Erythroblast (primary cell): ENCODE results near the gene GIGYF2.
"Not testable (repeated sequence)": the region's sequence is repeated elsewhere in the genome, so short reads cannot be mapped to it uniquely, and the experiment has no call there.

Experiments used
- DNase-seq, 2 experiments: peaks; one replicate each; lab custom pipeline; 2025; lab: John Stamatoyannopoulos, UW
- GATA1 ChIP-seq: IDR thresholded peaks from 2 replicates; pipeline ENCODE4 v1.6.1; 2011; ENCODE audit warnings: low read depth, mild to moderate bottlenecking, control low read depth, low read length, moderate library complexity
- POLR2A ChIP-seq: IDR thresholded peaks from 2 replicates; pipeline ENCODE4 v1.6.1; 2011; ENCODE audit warnings: mild to moderate bottlenecking, low read length

GIGYF2 gene

GRCh38 chr2:232893834-232894233 lies 196.7 kb downstream of the GIGYF2 start:
- DNase-seq: no peak
- TF ChIP-seq GATA1: no peak

GRCh38 chr2:232894251-232894650 lies 197.1 kb downstream of the GIGYF2 start:
- TF ChIP-seq POLR2A (no peak), GATA1 (no peak)
- no peak for DNase-seq

GRCh38 chr2:232894746-232895145 lies 197.6 kb downstream of the GIGYF2 start:
- no peak for DNase-seq
- TF ChIP-seq GATA1: no peak

DNA sequence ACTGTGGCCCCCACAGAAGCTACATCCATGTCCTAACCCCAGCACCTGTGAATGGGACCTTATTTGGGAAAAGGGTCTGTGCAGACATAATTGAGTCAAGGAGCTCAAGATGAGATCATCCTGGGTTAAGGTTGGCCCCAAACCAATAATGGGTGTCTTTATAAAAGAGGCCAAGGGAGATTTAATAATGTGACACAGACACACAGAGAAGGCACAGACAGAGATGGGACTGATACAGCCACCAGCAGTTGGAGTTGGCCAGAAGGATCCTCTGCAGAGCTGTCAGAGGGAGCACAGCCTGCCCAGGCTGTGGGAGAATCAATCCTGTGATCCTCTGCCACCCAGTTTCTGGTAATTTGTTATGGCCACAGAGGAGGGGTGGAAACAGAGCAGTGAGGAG lies 199.0 kb downstream of the GIGYF2 start:
- no peak for DNase-seq
- TF ChIP-seq GATA1 (no peak), POLR2A (no peak)

GRCh38 chr2:232896720-232897597 lies 199.8 kb downstream of the GIGYF2 start:
- no peak for DNase-seq
- no peak for TF ChIP-seq POLR2A
- no peak for TF ChIP-seq GATA1

DNA sequence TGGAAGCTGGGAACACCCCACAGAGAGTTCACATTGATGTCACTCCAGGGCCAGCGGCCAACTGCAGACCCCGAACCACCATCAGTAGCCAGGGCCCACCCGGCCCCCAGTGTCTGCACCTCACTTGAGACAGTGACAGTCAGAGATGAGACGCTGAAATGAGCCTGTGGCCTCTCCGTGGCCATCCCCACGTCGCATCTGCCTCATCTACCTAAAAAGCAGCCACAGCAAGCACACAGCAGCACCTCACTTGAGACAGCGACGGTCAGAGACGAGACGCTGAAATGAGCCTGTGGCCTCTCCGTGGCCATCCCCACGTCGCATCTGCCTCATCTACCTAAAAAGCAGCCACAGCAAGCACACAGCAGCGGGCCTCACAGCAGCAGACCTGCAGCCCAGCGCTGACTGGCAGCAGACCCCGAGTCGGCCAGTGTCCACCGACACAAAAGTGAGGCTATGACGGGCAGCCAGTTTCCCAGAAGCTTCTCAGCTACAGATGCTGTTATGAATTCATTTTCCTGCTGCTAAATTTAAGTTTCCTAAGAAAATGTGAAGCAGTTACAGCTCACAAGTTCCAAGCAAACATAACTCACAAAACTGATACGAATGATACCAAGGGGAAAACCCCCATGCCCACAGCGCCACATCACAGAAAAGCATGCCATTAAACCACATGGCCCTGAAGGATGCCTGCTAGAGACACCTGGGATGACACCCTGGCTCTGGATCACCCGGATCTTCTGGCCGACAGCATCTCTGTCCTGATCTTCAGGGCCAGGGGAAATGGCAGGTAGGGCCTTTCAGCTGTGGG lies 200.7 kb downstream of the GIGYF2 start:
- TF ChIP-seq GATA1 (no peak), POLR2A (no peak)
- DNase-seq: no peak

DNA sequence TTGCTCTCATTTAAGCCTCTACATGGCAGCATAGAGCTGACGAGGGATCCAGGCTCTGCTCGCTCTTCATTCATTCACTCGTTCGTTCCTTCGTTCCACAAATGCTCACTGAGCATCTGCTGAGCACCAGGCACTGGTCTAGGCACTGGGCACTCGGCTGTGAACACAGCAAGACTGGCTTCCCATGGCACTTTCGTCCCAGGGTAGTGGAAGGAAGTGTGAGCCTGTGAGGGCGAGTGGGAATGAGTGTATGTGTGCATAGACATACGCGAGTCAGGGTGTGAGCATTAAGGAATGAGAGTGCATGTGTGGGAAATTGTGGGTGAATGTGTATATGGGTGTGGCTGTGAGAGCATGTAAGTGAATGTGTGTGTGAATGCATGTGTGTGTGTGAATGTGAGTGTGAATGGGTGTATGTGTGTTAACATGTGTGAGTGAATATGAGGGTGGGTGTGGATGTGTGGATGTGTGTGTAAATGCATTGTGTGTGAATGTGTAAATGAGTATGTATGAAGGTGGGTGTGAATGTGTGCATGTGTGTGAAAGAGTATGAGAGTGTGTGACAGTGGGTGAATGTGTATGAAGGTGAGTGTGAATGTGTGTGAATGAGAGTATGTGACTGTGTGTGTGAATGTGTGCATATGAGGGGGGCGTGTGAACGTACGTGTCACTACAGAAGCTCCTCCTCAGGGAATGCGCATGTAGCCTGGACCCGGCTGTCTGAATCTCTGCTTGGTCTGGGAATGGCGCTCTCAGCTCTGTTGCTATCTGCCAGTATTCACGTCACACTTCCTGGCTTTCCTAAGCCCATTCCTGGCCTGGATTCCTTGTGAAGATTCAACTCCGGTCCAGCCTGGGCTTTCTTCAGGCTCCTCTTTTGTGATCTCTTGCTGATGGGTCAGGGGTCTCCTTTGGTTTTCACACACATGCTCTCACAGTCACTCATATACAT lies 201.7 kb downstream of the GIGYF2 start:
- DNase-seq: no peak
- TF ChIP-seq POLR2A (no peak), GATA1 (no peak)

GRCh38 chr2:232900811-232901735 lies 203.9 kb downstream of the GIGYF2 start:
- TF ChIP-seq POLR2A: no peak
- TF ChIP-seq GATA1: no peak
- no peak for DNase-seq

- no peak for DNase-seq
- TF ChIP-seq POLR2A (no peak), GATA1 (no peak)
These were observed 204.8 kb downstream of the GIGYF2 start for GRCh38 chr2:232901736-232902578.

DNA sequence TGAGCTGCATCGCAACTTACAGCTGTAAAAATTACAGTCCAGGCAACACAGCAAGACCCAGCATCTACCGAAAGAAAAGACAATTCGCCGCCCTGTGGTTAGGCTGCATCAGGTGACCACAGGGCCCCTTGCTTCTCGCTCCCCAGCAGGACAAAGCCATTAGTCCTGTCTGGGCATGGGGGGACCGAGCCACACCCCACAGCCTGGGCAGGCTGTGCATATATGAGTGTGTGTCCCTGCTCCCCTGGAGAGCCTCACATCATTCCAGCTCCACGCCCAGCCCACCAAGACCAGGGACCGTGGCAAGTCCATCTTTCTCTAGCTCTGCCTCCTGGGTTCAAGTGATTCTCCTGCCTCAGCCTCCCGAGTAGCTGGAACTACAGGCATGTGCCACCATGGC lies 206.9 kb downstream of the GIGYF2 start:
- TF ChIP-seq POLR2A (no peak), GATA1 (no peak)
- no peak for DNase-seq

- DNase-seq: not testable (repeated sequence)
These were observed 210.0 kb downstream of the GIGYF2 start for GRCh38 chr2:232906867-232907717.

- DNase-seq: not testable (repeated sequence)
These were observed 210.6 kb downstream of the GIGYF2 start for GRCh38 chr2:232907718-232908085.
